Raji (cell line): ENCODE data around the gene ALK.

Source experiments
- POLR2A ChIP-seq: IDR thresholded peaks from 2 replicates; pipeline ENCODE4 v1.6.1; 2011; ENCODE audit warnings: low read depth, low read length, control low read depth; ENCODE audit not compliant: insufficient read depth

ALK gene

DNA sequence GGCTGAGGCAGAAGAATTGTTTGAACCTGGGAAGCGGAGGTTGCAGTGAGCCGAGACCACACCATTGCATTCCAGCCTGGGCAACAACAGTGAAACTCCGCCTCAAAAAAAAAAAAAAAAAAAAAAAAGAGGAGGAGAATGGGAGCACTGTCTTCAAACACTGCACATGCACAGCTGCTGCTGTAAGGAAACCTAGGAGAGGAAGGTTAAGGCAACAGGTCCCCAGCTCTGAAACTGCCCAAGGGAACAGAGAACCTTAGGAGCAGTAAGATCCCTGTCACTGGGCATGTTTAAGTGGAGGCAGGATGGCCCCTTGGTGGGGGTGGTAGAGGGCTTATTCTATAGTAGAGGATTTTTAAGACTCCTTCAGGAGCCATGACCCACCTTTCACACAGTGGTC lies 695.0 kb downstream of the ALK start:
- TF ChIP-seq POLR2A = no peak

DNA sequence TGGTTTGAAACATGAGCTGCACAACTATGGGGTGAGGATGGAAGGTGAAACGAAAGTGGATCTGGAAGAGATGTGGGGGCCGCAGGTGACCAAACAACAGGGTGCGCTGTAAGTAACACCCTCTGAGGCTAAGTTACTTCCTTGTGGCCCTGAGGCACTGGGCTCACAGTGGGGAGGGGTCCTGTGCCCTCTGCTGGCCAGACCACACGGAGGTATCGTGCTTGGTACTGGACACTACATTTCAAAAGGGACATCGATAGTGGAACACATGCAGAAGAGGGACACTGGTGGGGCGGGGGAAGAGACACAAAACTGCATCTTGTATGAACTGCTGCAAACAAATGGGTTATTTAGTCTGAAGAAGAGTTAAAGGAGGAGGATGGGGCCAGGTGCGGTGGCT lies 695.6 kb downstream of the ALK start:
- no peak for TF ChIP-seq POLR2A

DNA sequence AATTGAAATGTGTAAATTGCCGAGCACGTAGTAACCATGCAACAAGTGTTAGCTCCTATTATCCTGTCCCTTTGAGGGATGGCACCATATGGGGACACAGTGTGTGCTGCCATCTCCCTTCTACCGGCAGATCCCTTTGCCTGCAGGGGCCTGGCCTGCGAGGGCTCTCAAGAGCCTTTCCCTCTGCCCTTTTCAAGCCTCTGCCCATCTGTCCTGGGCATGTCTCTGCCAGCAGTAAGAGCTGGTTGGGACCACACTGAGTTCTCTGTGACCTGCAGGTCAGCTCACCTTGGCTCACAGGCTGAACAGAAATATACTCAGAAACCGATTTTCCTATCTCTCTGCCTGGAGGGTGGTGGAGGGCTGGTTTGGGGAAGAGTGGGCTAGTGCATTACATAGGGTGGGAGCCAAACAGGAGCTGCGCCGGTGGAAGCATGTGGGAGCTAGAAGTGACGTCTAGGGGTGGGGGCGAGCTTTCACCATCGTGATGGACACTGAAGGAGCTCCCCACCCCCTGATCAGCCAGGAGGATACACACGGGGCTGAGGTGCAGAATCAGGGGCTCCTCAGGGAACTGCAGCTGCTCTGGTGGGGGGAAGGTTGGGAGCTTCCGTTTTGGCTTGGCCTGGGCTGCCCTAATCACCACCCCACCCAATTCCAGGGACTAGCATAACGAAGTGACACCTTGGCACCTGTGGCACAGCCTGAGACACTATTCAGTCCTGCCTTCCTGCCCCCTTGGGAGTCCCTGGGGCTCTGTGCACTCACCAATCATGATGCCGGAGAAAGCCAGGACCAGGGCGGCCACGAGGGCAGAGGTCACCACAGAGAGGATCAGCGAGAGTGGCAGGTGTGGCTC lies 696.5 kb downstream of the ALK start:
- TF ChIP-seq POLR2A = no peak

DNA sequence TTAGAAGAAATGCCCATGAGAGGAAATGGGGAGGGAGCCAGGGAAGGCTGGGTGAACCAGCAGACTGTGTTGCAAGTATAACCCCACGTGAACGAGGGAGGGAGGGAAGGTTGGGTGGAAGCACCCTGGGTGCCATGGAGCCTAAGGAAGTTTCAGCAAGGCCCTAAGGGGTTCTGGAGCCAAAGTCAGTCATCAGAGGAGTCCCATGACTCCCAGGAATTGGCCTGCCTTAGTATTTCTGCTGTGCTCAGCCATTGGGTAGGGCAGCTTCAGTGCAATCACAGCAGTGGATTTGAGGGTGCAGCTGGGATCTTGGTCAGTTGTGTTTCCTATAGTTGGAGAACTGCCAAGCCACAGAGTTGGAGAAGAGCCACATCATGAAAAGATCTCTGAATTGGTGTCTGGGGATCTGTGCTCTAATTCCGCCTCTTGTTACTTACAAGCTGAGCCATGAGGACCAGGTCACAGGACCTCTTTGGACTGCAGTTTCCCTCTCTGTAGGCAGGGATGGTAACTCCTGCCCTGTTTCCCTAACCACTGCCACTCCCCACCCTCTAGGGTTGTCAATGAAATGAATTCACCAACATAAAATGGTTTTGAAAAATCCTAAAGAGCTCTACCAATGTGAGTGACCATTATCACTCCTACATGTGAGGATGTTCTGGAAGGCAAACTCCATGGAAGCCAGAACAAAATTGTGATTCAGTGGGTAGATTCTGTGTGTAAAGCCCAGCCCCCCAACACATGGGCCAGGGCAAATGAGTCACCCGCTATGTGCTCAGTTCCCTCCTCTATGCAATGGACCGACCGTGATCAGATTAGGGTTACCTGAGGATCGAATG lies 697.3 kb downstream of the ALK start:
- no peak for TF ChIP-seq POLR2A

DNA sequence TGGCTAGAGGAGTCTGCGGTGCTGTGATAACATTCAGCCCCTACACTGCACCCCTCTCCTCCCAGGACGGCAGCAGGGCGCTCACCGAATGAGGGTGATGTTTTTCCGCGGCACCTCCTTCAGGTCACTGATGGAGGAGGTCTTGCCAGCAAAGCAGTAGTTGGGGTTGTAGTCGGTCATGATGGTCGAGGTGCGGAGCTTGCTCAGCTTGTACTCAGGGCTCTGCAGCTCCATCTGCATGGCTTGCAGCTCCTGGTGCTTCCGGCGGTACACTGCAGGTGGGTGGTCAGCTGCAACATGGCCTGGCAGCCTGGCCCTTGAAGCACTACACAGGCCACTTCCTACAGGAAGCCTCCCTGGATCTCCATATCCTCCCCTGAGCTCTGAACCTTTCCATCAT lies 698.1 kb downstream of the ALK start:
- TF ChIP-seq POLR2A = no peak

DNA sequence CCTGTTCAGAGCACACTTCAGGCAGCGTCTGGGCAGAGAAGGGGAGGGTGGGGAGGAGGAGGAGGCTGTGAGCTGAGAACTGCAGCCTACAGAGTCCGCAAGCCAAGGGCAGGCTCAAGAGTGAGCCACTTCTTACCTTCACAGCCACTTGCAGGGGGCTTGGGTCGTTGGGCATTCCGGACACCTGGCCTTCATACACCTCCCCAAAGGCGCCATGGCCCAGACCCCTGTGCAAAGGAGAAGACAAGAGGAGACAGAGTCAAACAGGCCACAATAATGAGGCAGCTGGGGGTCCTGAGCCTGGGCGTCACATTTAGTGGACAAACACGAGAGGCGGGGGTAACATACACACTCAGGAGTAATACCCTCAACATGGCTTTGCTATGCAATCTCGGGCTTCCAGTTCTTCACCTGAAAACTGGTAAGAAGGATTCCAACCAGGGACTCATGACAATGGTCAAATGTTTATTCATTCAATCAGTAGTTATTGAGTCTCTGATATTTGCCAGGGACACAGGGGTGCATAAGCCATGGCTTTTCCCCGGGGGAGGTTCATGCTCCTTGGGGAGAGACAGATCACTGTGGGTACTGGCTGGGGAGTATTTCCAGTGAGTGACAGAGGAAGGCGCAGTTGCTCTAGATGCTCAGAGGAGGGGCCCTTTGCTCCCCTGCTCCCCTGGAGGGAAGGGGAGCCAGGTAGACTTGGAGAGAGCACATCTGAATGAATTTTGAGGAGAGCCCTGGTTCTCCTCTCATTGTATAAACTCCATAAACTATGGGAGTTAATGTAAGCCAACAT lies 698.8 kb downstream of the ALK start:
- no peak for TF ChIP-seq POLR2A

DNA sequence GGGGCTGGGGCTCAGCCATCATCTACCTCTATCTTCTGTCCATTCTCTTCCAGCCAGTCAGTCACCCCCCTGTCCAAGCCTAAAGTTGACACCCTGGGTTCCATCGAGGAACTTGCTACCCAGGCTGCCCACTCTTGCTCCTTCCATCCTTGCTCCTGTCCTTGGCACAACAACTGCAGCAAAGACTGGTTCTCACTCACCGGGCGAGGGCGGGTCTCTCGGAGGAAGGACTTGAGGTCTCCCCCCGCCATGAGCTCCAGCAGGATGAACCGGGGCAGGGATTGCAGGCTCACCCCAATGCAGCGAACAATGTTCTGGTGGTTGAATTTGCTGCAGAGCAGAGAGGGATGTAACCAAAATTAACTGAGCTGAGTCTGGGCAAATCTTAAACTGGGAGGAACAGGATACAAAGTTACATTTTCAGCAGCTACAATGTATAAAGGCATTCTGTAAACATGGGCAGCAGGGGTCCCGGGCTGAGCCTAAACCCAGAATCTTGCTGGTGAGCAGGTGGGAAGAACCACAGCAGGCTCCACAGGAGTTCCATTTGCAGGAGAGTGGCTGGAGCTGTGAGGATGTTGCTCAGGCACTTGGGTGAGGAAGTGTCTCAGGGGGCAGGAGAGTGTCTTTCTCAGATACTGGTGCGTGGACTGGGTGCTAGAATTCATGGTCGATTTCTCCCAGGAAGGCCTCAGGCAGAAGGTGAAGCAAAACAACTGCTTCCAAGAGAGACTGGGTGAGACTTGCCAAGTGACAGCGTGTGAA lies 700.7 kb downstream of the ALK start:
- TF ChIP-seq POLR2A = no peak

DNA sequence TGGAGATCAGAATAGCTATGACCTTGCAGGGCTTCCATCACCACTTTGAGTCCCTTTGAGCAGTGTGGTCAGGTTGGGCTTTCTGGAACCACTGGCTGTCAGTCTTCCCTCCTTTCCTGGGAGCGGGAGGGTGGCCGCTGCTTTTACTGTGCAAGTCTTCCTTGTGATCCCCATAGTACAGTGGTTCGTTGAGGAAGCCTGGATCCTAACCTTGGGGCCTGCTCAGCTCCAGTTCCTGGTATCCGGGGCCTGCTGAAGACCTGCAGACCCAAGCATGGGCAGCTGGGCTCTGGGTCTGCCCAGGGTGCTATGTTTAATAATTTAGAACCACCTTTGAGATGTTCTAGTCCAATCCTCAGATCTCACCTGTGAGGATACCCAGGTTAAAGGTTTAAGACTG lies 702.0 kb downstream of the ALK start:
- no peak for TF ChIP-seq POLR2A

DNA sequence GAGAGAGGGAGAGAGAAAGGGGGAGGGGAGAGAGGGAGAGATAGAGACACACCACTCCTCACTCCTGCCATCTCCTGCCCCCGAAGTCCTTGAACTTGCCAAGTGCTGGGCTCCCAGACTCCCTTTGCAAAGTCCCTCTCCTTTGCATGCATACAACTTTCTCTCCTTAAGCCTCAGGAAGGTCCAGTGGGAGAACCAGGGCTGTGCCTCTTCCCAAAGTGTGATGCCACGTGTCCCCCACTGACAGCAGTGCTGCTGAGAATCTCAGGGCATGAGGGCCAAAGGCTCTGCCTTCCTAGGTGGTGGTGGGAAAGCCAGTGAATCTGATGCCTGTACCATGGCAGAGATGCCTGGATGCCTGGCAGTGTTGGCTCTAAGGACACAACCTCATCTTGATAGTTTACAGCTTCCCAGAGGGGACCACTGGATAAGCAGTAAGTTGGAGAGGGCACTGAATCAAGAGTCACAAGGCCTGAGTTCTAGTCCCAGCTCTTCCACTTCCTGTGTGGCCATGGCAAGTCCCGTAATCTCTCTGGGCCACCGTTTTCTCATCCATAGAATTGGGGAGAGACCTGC lies 702.7 kb downstream of the ALK start:
- TF ChIP-seq POLR2A = no peak

DNA sequence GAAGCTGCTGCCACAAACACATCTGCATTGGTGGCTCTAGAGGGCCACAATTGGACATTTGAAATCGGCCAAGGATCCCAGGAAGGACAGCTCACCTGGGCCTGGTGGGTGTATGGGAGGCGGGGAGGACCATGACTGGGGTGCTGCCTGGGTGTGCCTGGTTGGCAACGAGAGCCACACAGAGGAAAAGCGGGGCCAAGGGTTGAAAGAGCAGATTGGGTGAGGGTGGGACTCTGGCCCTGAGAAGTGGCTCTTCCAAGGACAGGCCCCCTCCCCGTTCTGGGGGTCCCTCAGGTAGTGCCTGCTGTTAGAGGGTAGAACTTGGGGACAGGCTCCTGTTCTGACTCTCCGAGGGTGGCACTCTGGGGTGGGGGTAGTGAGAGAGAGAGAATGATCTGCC lies 703.3 kb downstream of the ALK start:
- no peak for TF ChIP-seq POLR2A

DNA sequence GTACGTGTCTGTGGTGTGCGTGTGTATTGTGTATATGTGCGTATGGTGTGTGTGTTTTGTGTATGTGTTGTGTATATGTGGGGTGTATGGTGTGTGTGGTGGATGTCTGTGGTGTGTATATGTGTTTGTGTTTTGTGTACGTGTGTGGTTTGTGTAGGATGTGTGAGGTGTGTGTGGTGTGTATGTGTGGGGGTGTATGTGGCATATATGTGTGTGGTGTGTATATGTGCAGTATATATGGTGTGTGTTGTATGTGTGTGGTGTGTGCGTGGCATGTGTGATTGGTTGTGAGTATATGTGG lies 704.8 kb downstream of the ALK start:
- no peak for TF ChIP-seq POLR2A

DNA sequence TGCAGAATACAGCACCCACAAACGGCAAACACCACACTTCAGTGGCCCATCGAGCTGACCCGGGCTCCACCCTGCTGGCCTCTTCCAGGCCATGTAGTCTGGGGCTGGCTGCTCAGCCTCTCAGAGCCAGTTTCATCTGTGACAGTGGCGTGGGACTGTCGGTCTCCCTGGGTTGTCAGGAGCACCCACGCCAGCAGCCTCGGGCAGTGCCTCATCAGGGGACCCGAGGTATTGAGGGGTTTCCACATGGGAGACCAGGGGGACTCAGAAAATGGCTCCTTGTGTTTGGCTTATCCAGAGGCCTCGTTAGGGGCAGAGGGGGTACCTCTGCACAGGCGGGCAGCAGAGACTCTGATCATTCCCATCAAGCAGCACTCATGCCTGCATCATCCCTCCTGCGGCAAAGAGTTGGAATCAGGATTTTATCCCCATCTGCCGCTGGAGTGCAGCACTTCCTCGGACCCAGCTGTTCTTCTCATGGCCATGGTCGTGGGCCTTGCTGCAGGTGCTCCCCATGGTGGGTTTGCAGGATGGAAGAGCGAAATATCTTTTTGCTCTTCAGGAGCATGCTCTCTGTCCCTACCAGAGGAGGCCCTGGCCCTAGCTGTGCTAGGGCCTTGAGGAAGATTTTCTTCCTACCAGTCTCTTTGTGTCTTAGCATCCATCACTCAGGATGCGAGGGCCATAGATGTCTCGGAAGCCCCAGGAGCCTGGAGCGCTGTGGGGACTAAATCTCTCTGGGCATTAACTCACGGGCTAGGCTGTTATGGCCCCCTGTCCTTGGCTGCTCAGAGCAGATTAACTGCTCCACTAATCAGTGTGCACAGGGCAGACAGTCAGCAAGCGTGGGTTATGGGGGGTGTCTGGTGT lies 705.4 kb downstream of the ALK start:
- TF ChIP-seq POLR2A = no peak

DNA sequence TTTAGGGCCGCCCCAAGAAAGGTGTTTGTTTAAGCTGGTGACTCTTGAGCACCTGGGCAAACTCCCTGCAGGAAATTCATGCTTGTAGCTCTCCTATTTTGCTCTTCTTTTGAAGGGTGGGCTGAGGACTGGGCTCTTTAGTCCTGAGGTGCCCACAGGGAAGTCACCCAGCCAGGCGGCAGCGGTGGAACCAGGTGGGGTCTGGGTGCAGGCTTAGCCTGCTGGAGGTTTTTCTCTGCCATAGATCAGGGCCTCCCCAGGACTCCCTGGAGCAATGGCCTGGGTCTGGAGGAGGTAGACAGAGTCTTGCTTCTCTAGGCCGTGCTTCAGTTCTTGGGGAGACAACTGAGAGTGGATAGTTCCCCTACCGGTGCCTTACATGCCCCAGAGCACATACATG lies 706.3 kb downstream of the ALK start:
- no peak for TF ChIP-seq POLR2A

DNA sequence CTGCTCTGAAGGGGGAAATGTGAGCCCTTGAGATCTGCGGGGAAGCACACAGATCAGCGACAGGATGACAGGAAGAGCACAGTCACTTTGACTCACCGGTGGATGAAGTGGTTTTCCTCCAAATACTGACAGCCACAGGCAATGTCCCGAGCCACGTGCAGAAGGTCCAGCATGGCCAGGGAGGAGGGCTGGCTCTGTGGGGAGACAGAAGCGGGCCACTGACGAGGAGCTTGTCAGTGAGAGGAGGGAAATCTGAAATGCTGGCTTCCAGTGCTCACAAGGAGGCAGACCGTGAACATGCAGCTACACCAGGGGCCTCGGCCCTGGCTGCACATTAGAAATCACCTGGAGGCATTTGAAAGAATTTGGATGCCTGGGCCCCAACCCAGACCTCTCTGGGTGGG lies 707.5 kb downstream of the ALK start:
- TF ChIP-seq POLR2A = no peak
